ENCODE results near the gene DNAJC21. TPM values are rescaled to one million over a fixed set of nuclear protein-coding genes. Genes with fewer than 3 reads are reported as not detected.

DNAJC21 gene
- polyA plus RNA-seq, 1 donor (not counting 4 experiments of a cell fraction or from before 2014, with no cell fraction given), result 29.6 TPM

- dilution Hi-C loops (cut with MboI; ENCODE audit: extremely low pct_ligation_motif_present, low sequenced_read_pairs), result no loop called here
These were observed 30.3 kb upstream of the DNAJC21 start for GRCh38 chr5:34899066-34899465.

GRCh38 chr5:34900652-34901051 is 28.7 kb upstream of the DNAJC21 start:
- H3K4me3 ChIP-seq (ENCODE audit: control insufficient read depth in 2 of 3, extremely low read depth in 1 of 3, insufficient read depth in 2 of 3, low read depth in 1 of 3, low read length in 3 of 3), result no peak overlapping the region
- no peak overlapping the region for H3K9ac ChIP-seq (ENCODE audit: control insufficient read depth, extremely low read depth, insufficient read depth, low read length)
- H3K4me2 ChIP-seq (ENCODE audit: control insufficient read depth, extremely low read depth, insufficient read depth, low read depth, low read length), result no peak overlapping the region
- no peaks in the 10 kb centered on the region for H4K20me1 ChIP-seq (ENCODE audit: control insufficient read depth, extremely low read depth, insufficient read depth, low read length)
- dilution Hi-C loops (cut with MboI; ENCODE audit: extremely low pct_ligation_motif_present, low sequenced_read_pairs), result no loop called here
- no peak overlapping the region for H2AFZ ChIP-seq (ENCODE audit: control insufficient read depth, low read length)
- H3K36me3 ChIP-seq (ENCODE audit: control insufficient read depth in 2 of 2, extremely low read depth in 1 of 2, insufficient read depth in 2 of 2, low read length in 2 of 2), result no peaks in the 10 kb centered on the region
- H3K27me3 ChIP-seq (ENCODE audit: control insufficient read depth, extremely low read depth, insufficient read depth, low read length), result no peaks in the 10 kb centered on the region
- peaks cover 5% of the 10 kb centered on the region for H3K4me1 ChIP-seq (ENCODE audit: control insufficient read depth, extremely low read depth, insufficient read depth, low read length)
- TF ChIP-seq CTCF (optimal IDR thresholded peaks at IDR 0.05 in 1 of 3, IDR thresholded peaks at IDR 0.05 in 1 of 3, conservative IDR thresholded peaks at IDR 0.05 in 1 of 3; ENCODE audit: extremely low read depth in 1 of 3, insufficient read depth in 2 of 3, low read length in 3 of 3) (no peak), EZH2 (IDR thresholded peaks at IDR 0.05; ENCODE audit: low read length) (no peak)
- no peak for DNase-seq (ENCODE audit: low read depth, low spot score)
- H3K27ac ChIP-seq (ENCODE audit: control insufficient read depth, insufficient read depth, low read length), result no peak overlapping the region
- H3K9me1 ChIP-seq (ENCODE audit: control insufficient read depth, extremely low read depth, insufficient read depth, low read length), result no peaks in the 10 kb centered on the region
- no peaks in the 10 kb centered on the region for H3K9me3 ChIP-seq (ENCODE audit: control insufficient read depth, low read depth, low read length)
- no peak for FAIRE-seq
- H3K79me2 ChIP-seq (ENCODE audit: control insufficient read depth, insufficient read depth, low read length), result no peaks in the 10 kb centered on the region

More at GRCh38 chr5:34899066-34899465, 30.3 kb upstream of the DNAJC21 start:
- H3K4me3 ChIP-seq (ENCODE audit: control insufficient read depth in 2 of 3, extremely low read depth in 1 of 3, insufficient read depth in 2 of 3, low read depth in 1 of 3, low read length in 3 of 3), result no peak overlapping the region
- H3K9me1 ChIP-seq (ENCODE audit: control insufficient read depth, extremely low read depth, insufficient read depth, low read length), result no peaks in the 10 kb centered on the region
- H3K79me2 ChIP-seq (ENCODE audit: control insufficient read depth, insufficient read depth, low read length), result no peaks in the 10 kb centered on the region
- no peaks in the 10 kb centered on the region for H3K27me3 ChIP-seq (ENCODE audit: control insufficient read depth, extremely low read depth, insufficient read depth, low read length)
- TF ChIP-seq CTCF (optimal IDR thresholded peaks at IDR 0.05 in 1 of 3, IDR thresholded peaks at IDR 0.05 in 1 of 3, conservative IDR thresholded peaks at IDR 0.05 in 1 of 3; ENCODE audit: extremely low read depth in 1 of 3, insufficient read depth in 2 of 3, low read length in 3 of 3) (no peak), EZH2 (IDR thresholded peaks at IDR 0.05; ENCODE audit: low read length) (no peak)
- H3K9me3 ChIP-seq (ENCODE audit: control insufficient read depth, low read depth, low read length), result no peaks in the 10 kb centered on the region
- no peak overlapping the region for H3K27ac ChIP-seq (ENCODE audit: control insufficient read depth, insufficient read depth, low read length)
- no peak for FAIRE-seq
- H3K4me1 ChIP-seq (ENCODE audit: control insufficient read depth, extremely low read depth, insufficient read depth, low read length), result peaks cover 5% of the 10 kb centered on the region
- no peak for DNase-seq (ENCODE audit: low read depth, low spot score)
- no peaks in the 10 kb centered on the region for H4K20me1 ChIP-seq (ENCODE audit: control insufficient read depth, extremely low read depth, insufficient read depth, low read length)
- H2AFZ ChIP-seq (ENCODE audit: control insufficient read depth, low read length), result no peak overlapping the region
- H3K36me3 ChIP-seq (ENCODE audit: control insufficient read depth in 2 of 2, extremely low read depth in 1 of 2, insufficient read depth in 2 of 2, low read length in 2 of 2), result no peaks in the 10 kb centered on the region
- H3K9ac ChIP-seq (ENCODE audit: control insufficient read depth, extremely low read depth, insufficient read depth, low read length), result no peak overlapping the region
- no peak overlapping the region for H3K4me2 ChIP-seq (ENCODE audit: control insufficient read depth, extremely low read depth, insufficient read depth, low read depth, low read length)

All from keratinocyte (primary cell).